ENCODE data around the gene TTLL12.

DNA sequence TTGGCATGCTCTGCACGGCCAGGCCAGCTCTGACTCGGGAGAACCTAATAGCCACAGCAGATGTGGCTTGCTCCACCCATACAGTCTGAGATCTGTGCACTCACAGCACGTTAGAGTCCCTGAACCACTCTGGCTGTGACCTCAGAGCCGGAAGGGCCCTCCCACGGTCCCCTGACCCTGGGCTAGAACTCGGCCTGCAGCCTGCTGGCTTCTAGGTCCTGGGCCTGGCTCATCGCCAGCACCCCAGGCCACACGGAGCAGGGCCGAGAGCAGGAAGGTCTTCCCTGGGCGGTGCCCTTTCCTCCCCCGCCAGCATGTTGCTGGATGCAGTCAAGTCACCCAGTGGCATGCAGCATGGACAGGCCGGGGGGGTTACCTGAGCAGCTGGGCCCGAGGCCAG is 35.3 kb upstream of the TTLL12 start:
- TF ChIP-seq, protein P1, sequence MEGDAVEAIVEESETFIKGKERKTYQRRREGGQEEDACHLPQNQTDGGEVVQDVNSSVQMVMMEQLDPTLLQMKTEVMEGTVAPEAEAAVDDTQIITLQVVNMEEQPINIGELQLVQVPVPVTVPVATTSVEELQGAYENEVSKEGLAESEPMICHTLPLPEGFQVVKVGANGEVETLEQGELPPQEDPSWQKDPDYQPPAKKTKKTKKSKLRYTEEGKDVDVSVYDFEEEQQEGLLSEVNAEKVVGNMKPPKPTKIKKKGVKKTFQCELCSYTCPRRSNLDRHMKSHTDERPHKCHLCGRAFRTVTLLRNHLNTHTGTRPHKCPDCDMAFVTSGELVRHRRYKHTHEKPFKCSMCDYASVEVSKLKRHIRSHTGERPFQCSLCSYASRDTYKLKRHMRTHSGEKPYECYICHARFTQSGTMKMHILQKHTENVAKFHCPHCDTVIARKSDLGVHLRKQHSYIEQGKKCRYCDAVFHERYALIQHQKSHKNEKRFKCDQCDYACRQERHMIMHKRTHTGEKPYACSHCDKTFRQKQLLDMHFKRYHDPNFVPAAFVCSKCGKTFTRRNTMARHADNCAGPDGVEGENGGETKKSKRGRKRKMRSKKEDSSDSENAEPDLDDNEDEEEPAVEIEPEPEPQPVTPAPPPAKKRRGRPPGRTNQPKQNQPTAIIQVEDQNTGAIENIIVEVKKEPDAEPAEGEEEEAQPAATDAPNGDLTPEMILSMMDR (conservative IDR thresholded peaks at IDR 0.05), result no peak
- TF ChIP-seq EZH2 (IDR thresholded peaks at IDR 0.05; ENCODE audit: low read depth), result no peak
